Panc1 (cell line): Measurements from ENCODE around the gene HYLS1.

Experiments used
- TF ChIP-seq, protein P1 (sequence below), 2 experiments: IDR thresholded peaks; 2 replicates each; pipeline ENCODE4 v1.6.1; 2011 to 2012; ENCODE audit warnings: low read depth in 2 of 2, control low read depth in 1 of 2, low read length in 1 of 2, mild to moderate bottlenecking in 1 of 2, moderate library complexity in 1 of 2; ENCODE audit not compliant: insufficient read depth in 1 of 2
- TF ChIP-seq, protein P2 (sequence below): fragments of 450-650 bp; IDR thresholded peaks from 2 replicates; pipeline ENCODE4 v1.5.1; 2017; ENCODE audit warnings: mild to moderate bottlenecking

DNA sequence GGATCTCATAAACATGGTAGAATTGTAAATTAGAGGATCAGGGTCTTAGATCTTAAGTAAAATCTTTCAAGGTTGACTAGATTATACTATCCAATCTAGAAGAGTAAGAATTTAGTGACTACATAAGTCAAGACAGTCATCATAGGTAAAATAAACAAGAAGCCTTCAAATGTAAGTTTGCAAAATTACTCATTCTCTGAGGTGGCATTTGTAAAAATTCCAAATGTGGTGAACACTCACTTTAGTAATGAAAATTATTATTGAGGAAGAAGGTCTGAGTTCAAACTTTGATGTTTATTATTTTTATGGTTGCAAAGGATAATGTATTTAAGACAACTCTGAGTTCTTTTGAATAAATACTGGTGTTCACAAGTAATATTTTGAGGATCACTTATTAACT is 4.6 kb downstream of the HYLS1 start:
- TF ChIP-seq, protein P1, sequence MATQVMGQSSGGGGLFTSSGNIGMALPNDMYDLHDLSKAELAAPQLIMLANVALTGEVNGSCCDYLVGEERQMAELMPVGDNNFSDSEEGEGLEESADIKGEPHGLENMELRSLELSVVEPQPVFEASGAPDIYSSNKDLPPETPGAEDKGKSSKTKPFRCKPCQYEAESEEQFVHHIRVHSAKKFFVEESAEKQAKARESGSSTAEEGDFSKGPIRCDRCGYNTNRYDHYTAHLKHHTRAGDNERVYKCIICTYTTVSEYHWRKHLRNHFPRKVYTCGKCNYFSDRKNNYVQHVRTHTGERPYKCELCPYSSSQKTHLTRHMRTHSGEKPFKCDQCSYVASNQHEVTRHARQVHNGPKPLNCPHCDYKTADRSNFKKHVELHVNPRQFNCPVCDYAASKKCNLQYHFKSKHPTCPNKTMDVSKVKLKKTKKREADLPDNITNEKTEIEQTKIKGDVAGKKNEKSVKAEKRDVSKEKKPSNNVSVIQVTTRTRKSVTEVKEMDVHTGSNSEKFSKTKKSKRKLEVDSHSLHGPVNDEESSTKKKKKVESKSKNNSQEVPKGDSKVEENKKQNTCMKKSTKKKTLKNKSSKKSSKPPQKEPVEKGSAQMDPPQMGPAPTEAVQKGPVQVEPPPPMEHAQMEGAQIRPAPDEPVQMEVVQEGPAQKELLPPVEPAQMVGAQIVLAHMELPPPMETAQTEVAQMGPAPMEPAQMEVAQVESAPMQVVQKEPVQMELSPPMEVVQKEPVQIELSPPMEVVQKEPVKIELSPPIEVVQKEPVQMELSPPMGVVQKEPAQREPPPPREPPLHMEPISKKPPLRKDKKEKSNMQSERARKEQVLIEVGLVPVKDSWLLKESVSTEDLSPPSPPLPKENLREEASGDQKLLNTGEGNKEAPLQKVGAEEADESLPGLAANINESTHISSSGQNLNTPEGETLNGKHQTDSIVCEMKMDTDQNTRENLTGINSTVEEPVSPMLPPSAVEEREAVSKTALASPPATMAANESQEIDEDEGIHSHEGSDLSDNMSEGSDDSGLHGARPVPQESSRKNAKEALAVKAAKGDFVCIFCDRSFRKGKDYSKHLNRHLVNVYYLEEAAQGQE (IDR thresholded peaks at IDR 0.05; ENCODE audit: insufficient read depth in 1 of 2, low read depth in 2 of 2, low read length in 1 of 2): no peak
- TF ChIP-seq, protein P2, sequence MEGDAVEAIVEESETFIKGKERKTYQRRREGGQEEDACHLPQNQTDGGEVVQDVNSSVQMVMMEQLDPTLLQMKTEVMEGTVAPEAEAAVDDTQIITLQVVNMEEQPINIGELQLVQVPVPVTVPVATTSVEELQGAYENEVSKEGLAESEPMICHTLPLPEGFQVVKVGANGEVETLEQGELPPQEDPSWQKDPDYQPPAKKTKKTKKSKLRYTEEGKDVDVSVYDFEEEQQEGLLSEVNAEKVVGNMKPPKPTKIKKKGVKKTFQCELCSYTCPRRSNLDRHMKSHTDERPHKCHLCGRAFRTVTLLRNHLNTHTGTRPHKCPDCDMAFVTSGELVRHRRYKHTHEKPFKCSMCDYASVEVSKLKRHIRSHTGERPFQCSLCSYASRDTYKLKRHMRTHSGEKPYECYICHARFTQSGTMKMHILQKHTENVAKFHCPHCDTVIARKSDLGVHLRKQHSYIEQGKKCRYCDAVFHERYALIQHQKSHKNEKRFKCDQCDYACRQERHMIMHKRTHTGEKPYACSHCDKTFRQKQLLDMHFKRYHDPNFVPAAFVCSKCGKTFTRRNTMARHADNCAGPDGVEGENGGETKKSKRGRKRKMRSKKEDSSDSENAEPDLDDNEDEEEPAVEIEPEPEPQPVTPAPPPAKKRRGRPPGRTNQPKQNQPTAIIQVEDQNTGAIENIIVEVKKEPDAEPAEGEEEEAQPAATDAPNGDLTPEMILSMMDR: no peak
